H1 (cell line): Measurements from ENCODE around the gene XAF1. TPM values are rescaled to one million over a fixed set of nuclear protein-coding genes. Genes with fewer than 3 reads are reported as not detected.

Experiments used
- BACH1 ChIP-seq: IDR thresholded peaks from 2 replicates; pipeline ENCODE4 v1.6.1; 2012; ENCODE audit warnings: low read length, improper control_type of control experiment
- CBX5 ChIP-seq: fragments of 300-800, 300-1000 bp; sonication (generic); IDR thresholded peaks from 2 replicates; pipeline ENCODE4 v1.7.1; 2016; ENCODE audit warnings: antibody characterized with exemption, low read length, low read depth
- CEBPB ChIP-seq: IDR thresholded peaks from 2 replicates; pipeline ENCODE4 v1.6.1; 2012; ENCODE audit warnings: low read depth, low read length
- CHD7 ChIP-seq: fragments of 300-600 bp; sonication (generic); IDR thresholded peaks from 2 replicates; pipeline ENCODE4 v1.7.1; 2012; ENCODE audit warnings: low read length, moderate library complexity, mild to moderate bottlenecking, inconsistent platforms; ENCODE audit not compliant: insufficient replicate concordance
- EP300 ChIP-seq, 2 experiments: IDR thresholded peaks; 1 replicate in 1 of 2; 2 replicates in 1 of 2; pipeline ENCODE4 v1.6.1; 2011 to 2012; ENCODE audit warnings: low read depth in 2 of 2, low read length in 2 of 2, mild to moderate bottlenecking in 2 of 2, borderline replicate concordance in 1 of 2, inconsistent platforms in 1 of 2, moderate library complexity in 1 of 2
- MAFK ChIP-seq: IDR thresholded peaks from 2 replicates; pipeline ENCODE4 v1.6.1; 2012; ENCODE audit warnings: low read depth, mild to moderate bottlenecking, improper control_type of control experiment, low read length
- NRF1 ChIP-seq: IDR thresholded peaks from 2 replicates; pipeline ENCODE4 v1.6.1; 2011; ENCODE audit warnings: mild to moderate bottlenecking, low read depth, low read length, improper control_type of control experiment
- PHF8 ChIP-seq: fragments of 200-600 bp; sonication (generic); conservative IDR thresholded peaks from 2 replicates; pipeline ENCODE4 v1.7.1; 2012; ENCODE audit warnings: low read depth, mild to moderate bottlenecking, inconsistent platforms, low read length, moderate library complexity
- RAD21 ChIP-seq, 2 experiments: IDR thresholded peaks in 1 of 2; conservative IDR thresholded peaks in 1 of 2; 2 replicates each; pipeline ENCODE4 v1.6.1; 2011; ENCODE audit warnings: low read depth in 2 of 2, low read length in 2 of 2, improper control_type of control experiment in 1 of 2, inconsistent platforms in 1 of 2, mild to moderate bottlenecking in 1 of 2, moderate library complexity in 1 of 2
- SP4 ChIP-seq: IDR thresholded peaks from 2 replicates; pipeline ENCODE4 v1.6.1; 2012; ENCODE audit warnings: low read length, inconsistent platforms
- polyA plus RNA-seq, 7 experiments: library from polyadenylated mRNA; depleted of rRNA in 3 of 7; stranded (reverse) in 5 of 7; unstranded in 2 of 7; fragments of >200 nt in 5 of 7; fragments of 200-250 nt in 2 of 7; gene quantifications; 1 replicate in 5 of 7; 2 replicates in 1 of 7; 4 replicates in 1 of 7; pipeline versions ENCODE4 v1.2.1 to v1.2.3, GENCODE V29; 2011 to 2013; ENCODE audit warnings: missing spikeins in 2 of 7, mixed read lengths in 2 of 7
- total RNA-seq: library from RNA; stranded (reverse); fragmentation: NEBNext Ultra II Directional; extraction: Animal tissue kit (Norgen Biotek cat#: 25700); gene quantifications from 2 replicates; pipeline ENCODE4 v1.2.1, GENCODE V29; 2021

XAF1 gene
- total and polyA plus RNA-seq, 2 of the 8 experiments (the other 6 are each of a cell fraction or from before 2014, with no cell fraction given), result not detected

- TF ChIP-seq CHD7, result no peak
- TF ChIP-seq NRF1, result no peak
- no peak for TF ChIP-seq BACH1
- peak in 1 of 2 experiments; percentile 32; a peak in 2 of 4 replicates for TF ChIP-seq RAD21 (IDR thresholded peaks at IDR 0.05 in 1 of 2, conservative IDR thresholded peaks at IDR 0.05 in 1 of 2; ENCODE audit: low read depth in 2 of 2, low read length in 2 of 2)
- no peak for TF ChIP-seq EP300 (IDR thresholded peaks at IDR 0.05; ENCODE audit: borderline replicate concordance in 1 of 2, low read depth in 2 of 2, low read length in 2 of 2)
- no peak for TF ChIP-seq MAFK
- no peak for TF ChIP-seq CEBPB
- TF ChIP-seq PHF8, result no peak
- TF ChIP-seq SP4, result no peak
- no peak for TF ChIP-seq CBX5
These were observed 44.7 kb downstream of the XAF1 start (continued) for GRCh38 chr17:6800422-6801027.
